Testis (tissue), 2 donors: Measurements from ENCODE around the gene CEACAM19.
"Not testable (repeated sequence)": the region's sequence is repeated elsewhere in the genome, so short reads cannot be mapped to it uniquely, and the experiment has no call there.

Source experiments
- CTCF ChIP-seq, 3 experiments: fragments of 450-650 bp in 2 of 3; fragments of 200-600 bp in 1 of 3; sonication (generic) in 1 of 3; IDR thresholded peaks; one replicate each; pipeline ENCODE4 v1.5.1; 2016 to 2019; ENCODE audit warnings: antibody characterized with exemption in 3 of 3, mild to moderate bottlenecking in 2 of 3, moderate library complexity in 1 of 3
- POLR2A ChIP-seq: fragments of 450-650 bp; IDR thresholded peaks from one replicate; pipeline ENCODE4 v1.6.1; 2017; ENCODE audit warnings: antibody characterized with exemption, mild to moderate bottlenecking, moderate library complexity

GRCh38 chr19:44634058-44634457, 37.2 kb upstream of the CEACAM19 start:
- TF ChIP-seq CTCF (IDR thresholded peaks at IDR 0.05); POLR2A: not testable (repeated sequence)
